Gastrocnemius medialis (tissue), 4 donors: ENCODE measurements around the gene CCDC91.

Experiments
- CTCF ChIP-seq, 5 experiments: fragments of 450-650 bp in 3 of 5; fragments of 200-600 bp in 2 of 5; sonication (generic) in 2 of 5; IDR thresholded peaks in 4 of 5; conservative IDR thresholded peaks in 1 of 5; 1 replicate in 4 of 5; 2 replicates in 1 of 5; pipeline ENCODE4 v1.5.1; 2016 to 2019; ENCODE audit warnings: antibody characterized with exemption in 5 of 5, mild to moderate bottlenecking in 3 of 5, moderate library complexity in 3 of 5
- POLR2A ChIP-seq, 2 donors: fragments of 450-650 bp; IDR thresholded peaks; one replicate each; pipeline ENCODE4 v1.6.1; 2017; ENCODE audit warnings: antibody characterized with exemption in 2 of 2, mild to moderate bottlenecking in 2 of 2, moderate library complexity in 2 of 2

GRCh38 chr12:28303192-28303591 is 112.9 kb downstream of the CCDC91 start:
- TF ChIP-seq CTCF (IDR thresholded peaks at IDR 0.05 in 4 of 5, conservative IDR thresholded peaks at IDR 0.05 in 1 of 5) (no peak), POLR2A (IDR thresholded peaks at IDR 0.05) (no peak)
